ENCODE measurements around the gene RIC8A.

DNA sequence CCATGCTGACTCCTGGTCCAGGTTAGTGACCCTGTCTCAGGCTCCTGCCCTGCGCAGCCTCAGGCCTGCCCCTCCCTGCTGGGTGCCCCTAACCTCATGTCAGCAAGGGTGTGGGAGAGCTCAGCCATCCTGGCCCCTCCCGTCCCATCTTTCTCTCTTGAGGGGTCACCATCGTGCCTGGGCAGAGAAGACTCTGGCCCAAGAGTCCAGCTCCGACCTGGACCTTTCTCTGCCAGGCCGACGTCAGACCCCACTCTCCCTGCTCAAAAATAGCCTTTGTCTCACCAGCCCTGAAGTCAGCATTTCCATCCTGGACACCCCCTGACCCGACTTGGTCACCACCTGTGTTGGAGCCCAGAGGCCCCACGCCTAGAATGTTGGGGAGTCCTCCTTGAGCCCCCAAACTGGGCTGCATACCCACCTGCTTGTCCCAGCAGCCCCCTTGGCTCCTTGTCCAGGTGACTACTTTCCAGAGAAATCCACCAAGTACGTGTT, 9.7 kb upstream of the RIC8A start:
- TF ChIP-seq, protein P1, sequence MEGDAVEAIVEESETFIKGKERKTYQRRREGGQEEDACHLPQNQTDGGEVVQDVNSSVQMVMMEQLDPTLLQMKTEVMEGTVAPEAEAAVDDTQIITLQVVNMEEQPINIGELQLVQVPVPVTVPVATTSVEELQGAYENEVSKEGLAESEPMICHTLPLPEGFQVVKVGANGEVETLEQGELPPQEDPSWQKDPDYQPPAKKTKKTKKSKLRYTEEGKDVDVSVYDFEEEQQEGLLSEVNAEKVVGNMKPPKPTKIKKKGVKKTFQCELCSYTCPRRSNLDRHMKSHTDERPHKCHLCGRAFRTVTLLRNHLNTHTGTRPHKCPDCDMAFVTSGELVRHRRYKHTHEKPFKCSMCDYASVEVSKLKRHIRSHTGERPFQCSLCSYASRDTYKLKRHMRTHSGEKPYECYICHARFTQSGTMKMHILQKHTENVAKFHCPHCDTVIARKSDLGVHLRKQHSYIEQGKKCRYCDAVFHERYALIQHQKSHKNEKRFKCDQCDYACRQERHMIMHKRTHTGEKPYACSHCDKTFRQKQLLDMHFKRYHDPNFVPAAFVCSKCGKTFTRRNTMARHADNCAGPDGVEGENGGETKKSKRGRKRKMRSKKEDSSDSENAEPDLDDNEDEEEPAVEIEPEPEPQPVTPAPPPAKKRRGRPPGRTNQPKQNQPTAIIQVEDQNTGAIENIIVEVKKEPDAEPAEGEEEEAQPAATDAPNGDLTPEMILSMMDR (conservative IDR thresholded peaks at IDR 0.05): no peak
- no peak for TF ChIP-seq EZH2 (IDR thresholded peaks at IDR 0.05; ENCODE audit: low read depth)

All from PC-9 (cell line).